HEK293 (cell line): Measurements from ENCODE around the gene GGPS1.

Experiments
- BCL11B ChIP-seq: fragments of 450-650 bp; formaldehyde crosslinking; IDR thresholded peaks from 2 replicates; pipeline ENCODE4 v1.5.1; 2016; ENCODE audit warnings: low read depth, missing biosample characterization, missing genetic modification characterization
- OVOL3 ChIP-seq: fragments of 450-650 bp; formaldehyde crosslinking; IDR thresholded peaks from 2 replicates; pipeline ENCODE4 v1.5.1; 2016; ENCODE audit warnings: missing biosample characterization, missing genetic modification characterization
- RBAK ChIP-seq: fragments of 450-650 bp; formaldehyde crosslinking; IDR thresholded peaks from 2 replicates; pipeline ENCODE4 v1.5.1; 2016; ENCODE audit warnings: missing biosample characterization, missing genetic modification characterization
- ZBTB11 ChIP-seq: fragments of 450-650 bp; formaldehyde crosslinking; conservative IDR thresholded peaks from 2 replicates; pipeline ENCODE4 v1.5.1; 2016; ENCODE audit warnings: low read depth, missing biosample characterization, missing genetic modification characterization
- ZBTB21 ChIP-seq: fragments of 450-650 bp; formaldehyde crosslinking; IDR thresholded peaks from 2 replicates; pipeline ENCODE4 v1.5.1; 2017; ENCODE audit warnings: missing biosample characterization, missing genetic modification characterization
- ZNF138 ChIP-seq: fragments of 450-650 bp; formaldehyde crosslinking; IDR thresholded peaks from 2 replicates; pipeline ENCODE4 v1.5.1; 2016; ENCODE audit warnings: missing biosample characterization, missing genetic modification characterization, borderline replicate concordance
- ZNF155 ChIP-seq: fragments of 450-650 bp; formaldehyde crosslinking; IDR thresholded peaks from 2 replicates; pipeline ENCODE4 v1.5.1; 2016; ENCODE audit warnings: missing biosample characterization, missing genetic modification characterization
- ZNF19 ChIP-seq: fragments of 450-650 bp; formaldehyde crosslinking; IDR thresholded peaks from 2 replicates; pipeline ENCODE4; 2016; ENCODE audit warnings: missing biosample characterization, missing genetic modification characterization, low read depth
- ZNF214 ChIP-seq: fragments of 450-650 bp; formaldehyde crosslinking; IDR thresholded peaks from 2 replicates; pipeline ENCODE4 v1.5.1; 2017; ENCODE audit warnings: missing biosample characterization, mild to moderate bottlenecking, missing genetic modification characterization, borderline replicate concordance
- ZNF266 ChIP-seq: fragments of 450-650 bp; formaldehyde crosslinking; IDR thresholded peaks from 2 replicates; pipeline ENCODE4 v1.5.1; 2016; ENCODE audit warnings: missing biosample characterization, missing genetic modification characterization, low read depth
- ZNF394 ChIP-seq: fragments of 450-650 bp; formaldehyde crosslinking; IDR thresholded peaks from 2 replicates; pipeline ENCODE4 v1.5.1; 2016; ENCODE audit warnings: missing biosample characterization, missing genetic modification characterization, mild to moderate bottlenecking, moderate library complexity, borderline replicate concordance
- ZNF426 ChIP-seq: fragments of 450-650 bp; formaldehyde crosslinking; IDR thresholded peaks from 2 replicates; pipeline ENCODE4 v1.5.1; 2017; ENCODE audit warnings: missing biosample characterization, missing genetic modification characterization, mild to moderate bottlenecking, inconsistent platforms, moderate library complexity
- ZNF501 ChIP-seq: fragments of 450-650 bp; formaldehyde crosslinking; IDR thresholded peaks from 2 replicates; pipeline ENCODE4 v1.5.1; 2016; ENCODE audit warnings: missing biosample characterization, missing genetic modification characterization
- ZNF623 ChIP-seq: fragments of 450-650 bp; formaldehyde crosslinking; IDR thresholded peaks from 2 replicates; pipeline ENCODE4 v1.5.1; 2016; ENCODE audit warnings: missing biosample characterization, missing genetic modification characterization
- ZNF664 ChIP-seq: fragments of 450-650 bp; formaldehyde crosslinking; IDR thresholded peaks from 2 replicates; pipeline ENCODE4 v1.5.1; 2016; ENCODE audit warnings: missing biosample characterization, missing genetic modification characterization
- ZXDB ChIP-seq: fragments of 450-650 bp; formaldehyde crosslinking; IDR thresholded peaks from 2 replicates; pipeline ENCODE4 v1.5.1; 2016; ENCODE audit warnings: missing biosample characterization, missing genetic modification characterization
- TF ChIP-seq, protein P1 (sequence below): fragments of 450-650 bp; formaldehyde crosslinking; IDR thresholded peaks from 2 replicates; pipeline ENCODE4 v1.5.1; 2016; ENCODE audit warnings: missing biosample characterization, missing genetic modification characterization
- TF ChIP-seq, protein P2 (sequence below): fragments of 450-650 bp; formaldehyde crosslinking; IDR thresholded peaks from 2 replicates; pipeline ENCODE4 v1.5.1; 2016; ENCODE audit warnings: missing biosample characterization, missing genetic modification characterization, borderline replicate concordance
- TF ChIP-seq, protein P3 (sequence below): fragments of 450-650 bp; formaldehyde crosslinking; IDR thresholded peaks from 2 replicates; pipeline ENCODE4 v1.5.1; 2016; ENCODE audit warnings: missing biosample characterization, missing genetic modification characterization
- TF ChIP-seq, protein P4 (sequence below): fragments of 450-650 bp; formaldehyde crosslinking; IDR thresholded peaks from 2 replicates; pipeline ENCODE4 v1.5.1; 2016; ENCODE audit warnings: missing biosample characterization, missing genetic modification characterization
- TF ChIP-seq, protein P5 (sequence below): fragments of 450-650 bp; formaldehyde crosslinking; IDR thresholded peaks from 2 replicates; pipeline ENCODE4 v1.5.1; 2016; ENCODE audit warnings: missing biosample characterization, missing genetic modification characterization

GGPS1 gene

GRCh38 chr1:235364189-235364588, 35.8 kb downstream of the GGPS1 start (continued):
- TF ChIP-seq ZBTB21 = peak; percentile 56
- TF ChIP-seq, protein P1, sequence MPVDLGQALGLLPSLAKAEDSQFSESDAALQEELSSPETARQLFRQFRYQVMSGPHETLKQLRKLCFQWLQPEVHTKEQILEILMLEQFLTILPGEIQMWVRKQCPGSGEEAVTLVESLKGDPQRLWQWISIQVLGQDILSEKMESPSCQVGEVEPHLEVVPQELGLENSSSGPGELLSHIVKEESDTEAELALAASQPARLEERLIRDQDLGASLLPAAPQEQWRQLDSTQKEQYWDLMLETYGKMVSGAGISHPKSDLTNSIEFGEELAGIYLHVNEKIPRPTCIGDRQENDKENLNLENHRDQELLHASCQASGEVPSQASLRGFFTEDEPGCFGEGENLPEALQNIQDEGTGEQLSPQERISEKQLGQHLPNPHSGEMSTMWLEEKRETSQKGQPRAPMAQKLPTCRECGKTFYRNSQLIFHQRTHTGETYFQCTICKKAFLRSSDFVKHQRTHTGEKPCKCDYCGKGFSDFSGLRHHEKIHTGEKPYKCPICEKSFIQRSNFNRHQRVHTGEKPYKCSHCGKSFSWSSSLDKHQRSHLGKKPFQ (tag by site-specific recombination) = peak; percentile 52; the same call in 1 of the 2 replicates
- peak; percentile 85 for TF ChIP-seq ZNF623 (tag by site-specific recombination)
- TF ChIP-seq ZNF19 = peak; percentile 96
- peak; percentile 92 for TF ChIP-seq ZNF266 (tag by site-specific recombination)
- TF ChIP-seq ZNF214 (tag by site-specific recombination) = peak; percentile 15; the same call in 1 of the 2 replicates
- TF ChIP-seq BCL11B (tag by site-specific recombination) = 0 out of 2 replicates have a peak, but pooled peaks have one; percentile 17
- TF ChIP-seq, protein P2, sequence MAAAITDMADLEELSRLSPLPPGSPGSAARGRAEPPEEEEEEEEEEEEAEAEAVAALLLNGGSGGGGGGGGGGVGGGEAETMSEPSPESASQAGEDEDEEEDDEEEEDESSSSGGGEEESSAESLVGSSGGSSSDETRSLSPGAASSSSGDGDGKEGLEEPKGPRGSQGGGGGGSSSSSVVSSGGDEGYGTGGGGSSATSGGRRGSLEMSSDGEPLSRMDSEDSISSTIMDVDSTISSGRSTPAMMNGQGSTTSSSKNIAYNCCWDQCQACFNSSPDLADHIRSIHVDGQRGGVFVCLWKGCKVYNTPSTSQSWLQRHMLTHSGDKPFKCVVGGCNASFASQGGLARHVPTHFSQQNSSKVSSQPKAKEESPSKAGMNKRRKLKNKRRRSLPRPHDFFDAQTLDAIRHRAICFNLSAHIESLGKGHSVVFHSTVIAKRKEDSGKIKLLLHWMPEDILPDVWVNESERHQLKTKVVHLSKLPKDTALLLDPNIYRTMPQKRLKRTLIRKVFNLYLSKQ (tag by site-specific recombination) = peak; percentile 53; the same call in 1 of the 2 replicates
- TF ChIP-seq, protein P3, sequence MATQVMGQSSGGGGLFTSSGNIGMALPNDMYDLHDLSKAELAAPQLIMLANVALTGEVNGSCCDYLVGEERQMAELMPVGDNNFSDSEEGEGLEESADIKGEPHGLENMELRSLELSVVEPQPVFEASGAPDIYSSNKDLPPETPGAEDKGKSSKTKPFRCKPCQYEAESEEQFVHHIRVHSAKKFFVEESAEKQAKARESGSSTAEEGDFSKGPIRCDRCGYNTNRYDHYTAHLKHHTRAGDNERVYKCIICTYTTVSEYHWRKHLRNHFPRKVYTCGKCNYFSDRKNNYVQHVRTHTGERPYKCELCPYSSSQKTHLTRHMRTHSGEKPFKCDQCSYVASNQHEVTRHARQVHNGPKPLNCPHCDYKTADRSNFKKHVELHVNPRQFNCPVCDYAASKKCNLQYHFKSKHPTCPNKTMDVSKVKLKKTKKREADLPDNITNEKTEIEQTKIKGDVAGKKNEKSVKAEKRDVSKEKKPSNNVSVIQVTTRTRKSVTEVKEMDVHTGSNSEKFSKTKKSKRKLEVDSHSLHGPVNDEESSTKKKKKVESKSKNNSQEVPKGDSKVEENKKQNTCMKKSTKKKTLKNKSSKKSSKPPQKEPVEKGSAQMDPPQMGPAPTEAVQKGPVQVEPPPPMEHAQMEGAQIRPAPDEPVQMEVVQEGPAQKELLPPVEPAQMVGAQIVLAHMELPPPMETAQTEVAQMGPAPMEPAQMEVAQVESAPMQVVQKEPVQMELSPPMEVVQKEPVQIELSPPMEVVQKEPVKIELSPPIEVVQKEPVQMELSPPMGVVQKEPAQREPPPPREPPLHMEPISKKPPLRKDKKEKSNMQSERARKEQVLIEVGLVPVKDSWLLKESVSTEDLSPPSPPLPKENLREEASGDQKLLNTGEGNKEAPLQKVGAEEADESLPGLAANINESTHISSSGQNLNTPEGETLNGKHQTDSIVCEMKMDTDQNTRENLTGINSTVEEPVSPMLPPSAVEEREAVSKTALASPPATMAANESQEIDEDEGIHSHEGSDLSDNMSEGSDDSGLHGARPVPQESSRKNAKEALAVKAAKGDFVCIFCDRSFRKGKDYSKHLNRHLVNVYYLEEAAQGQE (tag by site-specific recombination) = peak; percentile 82
- TF ChIP-seq ZNF138 (tag by site-specific recombination) = peak; percentile 71; the same call in 1 of the 2 replicates
- peak; percentile 67; the same call in 1 of the 2 replicates for TF ChIP-seq ZNF155 (tag by site-specific recombination)
- TF ChIP-seq, protein P4, sequence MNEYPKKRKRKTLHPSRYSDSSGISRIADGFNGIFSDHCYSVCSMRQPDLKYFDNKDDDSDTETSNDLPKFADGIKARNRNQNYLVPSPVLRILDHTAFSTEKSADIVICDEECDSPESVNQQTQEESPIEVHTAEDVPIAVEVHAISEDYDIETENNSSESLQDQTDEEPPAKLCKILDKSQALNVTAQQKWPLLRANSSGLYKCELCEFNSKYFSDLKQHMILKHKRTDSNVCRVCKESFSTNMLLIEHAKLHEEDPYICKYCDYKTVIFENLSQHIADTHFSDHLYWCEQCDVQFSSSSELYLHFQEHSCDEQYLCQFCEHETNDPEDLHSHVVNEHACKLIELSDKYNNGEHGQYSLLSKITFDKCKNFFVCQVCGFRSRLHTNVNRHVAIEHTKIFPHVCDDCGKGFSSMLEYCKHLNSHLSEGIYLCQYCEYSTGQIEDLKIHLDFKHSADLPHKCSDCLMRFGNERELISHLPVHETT (tag by site-specific recombination) = peak; percentile 76; the same call in 1 of the 2 replicates
- TF ChIP-seq ZNF394 (tag by site-specific recombination) = peak; percentile 97
- peak; percentile 79 for TF ChIP-seq ZBTB11 (tag by site-specific recombination)
- TF ChIP-seq ZXDB (tag by site-specific recombination) = peak; percentile 75
- peak; percentile 91 for TF ChIP-seq ZNF426
- peak; percentile 87; the same call in 1 of the 2 replicates for TF ChIP-seq ZNF664 (tag by site-specific recombination)
- TF ChIP-seq ZNF501 (tag by site-specific recombination) = peak; percentile 34; the same call in 1 of the 2 replicates
- 0 out of 2 replicates have a peak, but pooled peaks have one; percentile 74 for TF ChIP-seq RBAK (tag by site-specific recombination)
- 0 out of 2 replicates have a peak, but pooled peaks have one; percentile 53 for TF ChIP-seq OVOL3 (tag by site-specific recombination)
- TF ChIP-seq, protein P5, sequence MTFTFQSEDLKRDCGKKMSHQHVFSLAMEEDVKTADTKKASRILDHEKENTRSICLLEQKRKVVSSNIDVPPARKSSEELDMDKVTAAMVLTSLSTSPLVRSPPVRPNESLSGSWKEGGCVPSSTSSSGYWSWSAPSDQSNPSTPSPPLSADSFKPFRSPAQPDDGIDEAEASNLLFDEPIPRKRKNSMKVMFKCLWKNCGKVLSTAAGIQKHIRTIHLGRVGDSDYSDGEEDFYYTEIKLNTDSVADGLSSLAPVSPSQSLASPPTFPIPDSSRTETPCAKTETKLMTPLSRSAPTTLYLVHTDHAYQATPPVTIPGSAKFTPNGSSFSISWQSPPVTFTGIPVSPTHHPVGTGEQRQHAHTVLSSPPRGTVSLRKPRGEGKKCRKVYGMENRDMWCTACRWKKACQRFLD (tag by site-specific recombination) = 0 out of 2 replicates have a peak, but pooled peaks have one; percentile 48
